Sciatic nerve (tissue), 2 donors: ENCODE measurements around the gene RAB3GAP1. TPM values are rescaled to one million over a fixed set of nuclear protein-coding genes. Genes with fewer than 3 reads are reported as not detected.

Experiments used
- ATAC-seq: fragments of 200-7000 bp; cut with Tn5 transposase; one replicate; pipeline ENCODE4 v1.9.1; 2020; ENCODE audit warnings: mild to moderate bottlenecking, moderate library complexity
- DNase-seq: peaks from one replicate; pipeline ENCODE4 v3.0.0-alpha.2; 2020; ENCODE audit warnings: low spot score
- intact Hi-C: fragments of 100-400 bp; cut with DNase I; formaldehyde crosslinking; loops from one replicate; pipeline ENCODE4 v1.14.2; 2022
- total RNA-seq: library from RNA; stranded (reverse); fragmentation: NEBNext Ultra II Directional; extraction: Animal tissue kit (Norgen Biotek cat#: 25700); gene quantifications from one replicate; pipeline ENCODE4 v1.2.1, GENCODE V29; 2021
- donor health status: DM: no; HTN: no; CAD: no.
- donor health status: DM: no; HTN: no; CAD: no.

The RAB3GAP1 gene
- total RNA-seq, 1 donor from 2014 or later, result 50.3 TPM

GRCh38 chr2:135186054-135186453, 134.0 kb downstream of the RAB3GAP1 start:
- ATAC-seq (no peak), DNase-seq (no peak)
- intact Hi-C loops, result no loop called here

- DNase-seq (no peak), ATAC-seq (no peak)
- intact Hi-C loops, result no loop called here
These were observed 135.2 kb downstream of the RAB3GAP1 start for GRCh38 chr2:135187270-135187669.

- intact Hi-C loops, result no loop called here
- no peak for ATAC-seq
- no peak for DNase-seq
These were observed 137.1 kb downstream of the RAB3GAP1 start for GRCh38 chr2:135189148-135189547.

GRCh38 chr2:135190799-135191198, 138.7 kb downstream of the RAB3GAP1 start:
- intact Hi-C loops, result no loop called here
- DNase-seq (no peak), ATAC-seq (no peak)

DNA sequence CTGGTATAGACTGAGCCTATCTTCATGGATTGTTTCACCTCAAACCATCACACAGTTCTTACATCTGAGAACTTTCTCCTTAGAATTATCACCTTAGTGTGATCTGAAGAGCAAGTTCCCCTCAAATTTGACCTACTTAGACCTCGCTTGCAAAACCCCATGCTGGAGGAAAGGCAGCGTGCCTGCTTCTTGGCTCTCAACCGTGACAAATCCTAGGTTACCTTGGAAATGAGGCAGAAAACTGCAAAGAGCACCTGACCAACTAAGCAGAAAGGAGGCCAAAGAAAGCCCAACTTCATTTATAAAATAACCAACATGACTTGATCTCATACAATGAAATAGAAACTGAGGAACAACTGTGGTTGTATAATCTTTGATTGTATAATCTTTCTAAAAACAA, 146.4 kb downstream of the RAB3GAP1 start:
- DNase-seq (no peak), ATAC-seq (no peak)
- intact Hi-C loops, result no loop called here

DNA sequence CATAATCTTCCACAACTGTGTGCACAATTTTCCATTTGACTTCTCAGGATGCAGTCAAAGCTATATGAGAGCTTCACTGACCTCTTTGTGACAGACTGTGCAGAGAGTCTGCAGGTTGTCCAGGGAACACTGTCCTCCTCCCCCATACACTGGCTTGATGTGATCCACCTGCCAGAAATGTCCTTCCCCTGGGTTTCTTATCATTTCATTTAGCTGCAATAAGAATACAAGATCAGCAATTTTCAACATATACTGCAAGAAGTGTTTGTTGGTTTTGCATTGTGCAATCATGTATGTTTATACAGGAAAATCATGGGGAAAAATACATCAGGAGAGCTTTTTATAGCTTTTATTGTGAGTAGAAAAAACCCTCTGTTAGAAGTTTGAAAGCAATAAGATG, 150.7 kb downstream of the RAB3GAP1 start:
- no peak for ATAC-seq

DNA sequence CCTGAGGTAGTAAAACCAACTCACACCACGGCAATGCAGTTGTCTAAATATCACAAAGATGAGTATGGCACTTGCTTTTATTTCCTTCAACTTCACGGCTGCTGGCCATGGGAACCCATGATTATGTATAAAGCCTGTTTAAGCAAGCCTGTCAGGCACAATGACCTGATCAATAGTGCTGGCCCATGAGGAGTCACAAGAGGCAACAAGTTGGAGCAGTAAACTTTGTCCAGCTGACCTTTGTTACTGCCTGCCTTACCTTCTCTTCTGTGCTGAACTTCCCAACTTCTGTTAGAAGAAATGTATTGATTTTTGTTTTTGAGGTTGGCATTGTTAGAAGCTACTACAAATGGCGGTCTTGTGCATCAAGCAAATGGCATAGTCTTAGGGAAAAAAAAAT, 151.9 kb downstream of the RAB3GAP1 start:
- DNase-seq (no peak), ATAC-seq (no peak)
- intact Hi-C loops, result no loop called here

More for the DNA sequence above, 150.7 kb downstream of the RAB3GAP1 start:
- intact Hi-C loops, result no loop called here
- no peak for DNase-seq

DNA sequence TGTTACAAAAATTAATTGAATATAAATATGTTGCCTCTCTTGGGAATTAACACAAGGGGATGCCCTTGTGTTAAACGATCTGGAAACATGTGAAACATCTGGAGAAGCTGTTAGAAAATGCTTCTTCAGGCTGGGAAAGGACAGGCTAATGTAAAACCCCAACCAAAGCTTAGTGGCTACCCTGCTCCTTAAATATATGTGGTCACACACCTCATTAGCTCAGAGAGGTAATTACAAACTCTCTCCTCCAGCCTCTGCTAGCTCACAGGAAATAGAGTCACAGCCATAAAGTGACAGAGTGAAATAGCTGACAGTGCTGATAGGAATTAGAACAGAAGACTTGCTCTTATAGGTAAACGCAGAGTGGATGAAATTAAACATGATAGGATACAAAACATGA, 155.9 kb downstream of the RAB3GAP1 start:
- ATAC-seq, result no peak
- no peak for DNase-seq
- intact Hi-C loops, result no loop called here

- intact Hi-C loops, result no loop called here
- DNase-seq, result no peak
- no peak for ATAC-seq
These were observed 160.7 kb downstream of the RAB3GAP1 start for GRCh38 chr2:135212757-135213156.

DNA sequence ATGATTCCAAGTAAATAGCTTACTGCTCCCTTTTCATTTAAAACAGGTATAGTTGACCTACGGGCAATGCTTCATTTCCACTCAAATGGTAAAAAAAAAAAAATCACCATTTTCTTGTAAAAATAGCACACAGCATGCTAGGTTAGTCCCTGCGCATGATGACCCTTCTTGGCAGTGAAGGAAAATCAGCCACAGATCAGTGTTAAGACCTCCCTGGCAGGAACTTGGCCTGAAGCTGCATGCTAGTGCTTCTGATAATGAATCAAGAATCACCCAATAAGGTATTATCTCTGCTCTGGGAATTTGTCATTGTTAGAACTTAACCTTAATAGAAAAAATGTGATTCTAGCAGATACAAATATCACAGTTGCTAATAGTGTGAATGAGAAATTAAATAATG, 166.3 kb downstream of the RAB3GAP1 start:
- DNase-seq, result no peak
- no peak for ATAC-seq
- intact Hi-C loops, result no loop called here

DNA sequence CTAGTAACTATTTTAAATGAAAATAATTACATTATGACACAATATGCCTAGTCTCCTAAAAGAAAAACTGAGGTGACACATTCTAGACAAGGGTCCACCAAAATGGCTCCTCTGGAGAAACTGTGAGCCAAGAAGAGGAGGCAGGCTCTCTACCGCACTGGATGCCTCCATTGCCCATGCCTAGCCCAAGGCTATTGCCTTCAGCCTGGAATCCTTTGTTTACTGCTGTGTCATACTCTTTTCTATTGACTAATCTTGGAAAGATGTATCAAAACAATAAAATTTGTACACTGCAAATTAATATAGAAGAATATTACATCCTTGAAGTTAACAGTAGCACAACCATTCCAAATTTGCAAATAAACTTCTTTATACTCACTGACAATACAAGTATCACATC, 167.1 kb downstream of the RAB3GAP1 start:
- ATAC-seq, result no peak
- no peak for DNase-seq
- intact Hi-C loops, result no loop called here

Other genes with a start within 250 kb of the RAB3GAP1 start
- not detected for gene ACMSD, start 213.7 kb upstream of the RAB3GAP1 start, total RNA-seq
- 56.7 TPM for gene CCNT2, start 133.5 kb upstream of the RAB3GAP1 start, total RNA-seq
- gene MAP3K19, start 4.8 kb upstream of the RAB3GAP1 start, total RNA-seq, result 0.09 TPM